Measurements from ENCODE around the gene ADD3.

ADD3 gene

DNA sequence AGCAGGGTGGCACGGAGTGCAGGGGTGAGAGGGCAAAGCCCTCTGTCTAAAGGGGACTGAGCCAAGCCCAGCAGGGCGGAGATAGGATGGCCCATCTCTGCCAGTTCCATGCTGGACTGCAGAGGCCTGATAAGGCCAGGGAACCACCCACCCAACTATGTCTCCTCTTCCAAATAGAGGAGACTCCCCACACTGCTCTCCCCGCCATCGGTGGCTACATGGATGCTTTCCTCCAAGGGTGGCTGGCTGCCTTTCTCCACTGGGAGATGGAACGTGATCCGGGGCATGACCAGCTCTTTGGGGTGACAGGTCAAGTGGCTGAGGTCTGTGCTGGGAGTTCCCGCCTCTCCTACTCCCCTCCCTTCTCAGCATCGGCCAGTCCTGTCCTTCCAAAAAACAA is 141.5 kb downstream of the ADD3 start:
- DNase-seq (ENCODE audit: low read depth in 3 of 3, low spot score in 1 of 3): no peak

DNA sequence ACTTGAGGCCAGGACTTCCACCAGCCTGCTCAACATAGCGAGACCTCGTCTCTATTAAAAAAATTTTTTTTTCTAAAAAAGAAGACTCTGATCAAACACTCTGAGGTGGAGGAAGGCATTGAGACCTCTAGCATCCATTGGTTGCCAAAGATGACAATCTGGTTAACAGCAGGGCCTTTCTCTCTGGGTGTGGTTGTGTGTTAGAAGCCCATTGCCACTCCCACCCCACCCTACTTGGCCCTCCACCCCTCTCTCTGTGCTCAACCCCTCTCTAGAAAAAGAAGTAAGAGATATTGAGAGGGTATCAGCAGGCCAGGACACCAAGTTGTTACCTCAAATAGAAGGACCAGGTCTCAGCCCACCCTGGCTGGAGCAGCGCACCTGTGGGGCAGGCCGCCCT is 142.3 kb downstream of the ADD3 start:
- DNase-seq (ENCODE audit: low read depth in 3 of 3, low spot score in 1 of 3): no peak

DNA sequence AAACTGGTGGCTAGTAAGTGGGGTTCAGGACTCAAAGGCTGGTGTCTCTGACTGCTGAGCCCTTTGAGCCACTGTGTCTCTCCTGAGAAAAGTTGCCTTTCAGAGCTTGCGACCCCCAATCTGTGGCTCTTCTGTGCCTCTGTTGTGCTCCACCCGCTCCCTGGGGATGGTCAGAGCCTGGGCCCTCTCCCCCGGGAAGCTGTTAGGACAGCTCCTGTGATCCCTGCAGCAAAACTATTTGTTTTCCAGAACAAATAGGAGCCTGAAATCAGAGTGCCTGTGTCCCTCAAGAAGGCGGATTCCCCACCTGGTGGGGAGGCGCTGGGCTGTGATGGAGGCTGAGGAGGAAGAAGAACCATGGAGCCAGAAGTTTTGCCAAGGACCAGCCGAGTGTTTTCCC is 143.2 kb downstream of the ADD3 start:
- DNase-seq (ENCODE audit: low read depth in 3 of 3, low spot score in 1 of 3): no peak

DNA sequence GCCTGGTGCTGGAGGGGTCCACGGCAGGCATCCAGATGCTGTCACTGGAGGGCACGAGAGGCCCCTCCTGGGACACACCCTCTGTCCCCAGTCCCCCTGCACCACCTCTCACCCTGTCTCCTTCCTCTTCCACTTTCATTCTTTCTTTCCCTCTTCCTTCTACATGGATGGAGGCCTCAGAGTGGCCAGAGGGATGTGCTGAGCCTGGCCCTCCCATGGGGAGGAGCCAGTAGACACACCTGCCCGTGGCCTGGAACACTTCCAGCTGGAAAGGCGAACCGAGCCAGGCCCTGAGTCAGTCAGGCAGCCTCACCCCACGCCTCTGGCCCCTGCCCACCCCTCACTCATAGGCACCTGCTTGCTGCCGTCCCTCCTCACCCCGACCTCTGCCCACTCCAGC is 143.7 kb downstream of the ADD3 start:
- no peak for DNase-seq (ENCODE audit: low read depth in 3 of 3, low spot score in 1 of 3)

DNA sequence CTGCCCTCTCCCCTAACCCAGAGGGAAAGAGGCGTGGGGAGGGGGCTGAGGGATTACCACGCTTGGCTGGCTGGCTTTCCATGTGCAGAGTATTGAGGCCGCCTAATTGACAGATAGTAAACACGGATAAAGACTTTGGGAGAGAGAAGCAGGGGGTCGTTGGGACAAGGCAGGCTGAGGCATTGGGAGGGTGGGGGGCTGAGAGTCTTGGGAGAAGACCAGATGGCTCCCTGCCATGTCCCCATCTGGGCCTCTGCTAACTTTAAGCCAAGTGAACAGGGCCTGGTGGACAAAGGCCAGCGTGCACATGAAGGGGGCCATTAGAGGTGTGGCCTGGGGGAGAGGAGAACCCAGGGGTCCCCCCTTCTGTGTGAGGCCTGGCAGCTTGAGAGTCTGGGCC is 144.2 kb downstream of the ADD3 start:
- no peak for DNase-seq (ENCODE audit: low read depth in 3 of 3, low spot score in 1 of 3)

DNA sequence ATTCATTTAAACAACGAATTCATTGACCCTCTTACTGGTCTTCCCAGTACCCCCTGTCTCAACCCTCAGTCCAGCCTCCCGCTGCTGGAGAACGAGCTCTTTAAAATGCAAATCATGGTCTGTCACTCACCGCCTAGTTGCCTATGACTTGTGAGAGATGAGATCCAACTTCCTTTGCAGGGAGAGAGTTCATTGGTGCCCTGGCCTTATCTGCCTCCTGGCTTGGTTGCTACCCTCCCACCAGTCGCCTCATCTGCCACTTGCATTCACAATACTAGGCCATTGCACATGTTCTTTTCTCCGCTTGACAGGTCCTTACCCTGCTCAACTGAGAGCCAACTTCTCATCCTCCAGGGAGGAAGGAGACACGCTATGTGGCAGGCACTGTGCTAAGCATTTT is 145.6 kb downstream of the ADD3 start:
- no peak for DNase-seq (ENCODE audit: low read depth in 3 of 3, low spot score in 1 of 3)

DNA sequence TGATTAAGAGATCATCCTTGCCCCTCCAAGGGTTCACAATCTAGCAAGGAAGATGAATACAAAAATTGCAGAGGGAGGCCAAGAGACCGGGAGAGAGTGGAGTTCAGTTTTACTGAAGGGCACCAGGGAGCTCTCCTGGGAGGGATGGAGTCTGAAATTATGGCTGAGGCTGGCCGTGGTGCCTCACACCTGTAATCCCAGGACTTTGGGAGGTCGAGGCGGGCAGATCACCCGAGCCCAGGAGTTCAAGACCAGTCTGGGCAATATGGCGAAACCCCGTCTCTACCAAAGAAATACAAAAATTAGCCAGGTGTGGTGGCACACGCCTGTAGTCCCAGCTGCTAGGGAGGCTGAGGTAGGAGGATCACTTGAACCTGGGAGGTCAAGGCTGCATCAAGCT is 148.3 kb downstream of the ADD3 start:
- no peak for DNase-seq (ENCODE audit: low read depth in 3 of 3, low spot score in 1 of 3)

DNA sequence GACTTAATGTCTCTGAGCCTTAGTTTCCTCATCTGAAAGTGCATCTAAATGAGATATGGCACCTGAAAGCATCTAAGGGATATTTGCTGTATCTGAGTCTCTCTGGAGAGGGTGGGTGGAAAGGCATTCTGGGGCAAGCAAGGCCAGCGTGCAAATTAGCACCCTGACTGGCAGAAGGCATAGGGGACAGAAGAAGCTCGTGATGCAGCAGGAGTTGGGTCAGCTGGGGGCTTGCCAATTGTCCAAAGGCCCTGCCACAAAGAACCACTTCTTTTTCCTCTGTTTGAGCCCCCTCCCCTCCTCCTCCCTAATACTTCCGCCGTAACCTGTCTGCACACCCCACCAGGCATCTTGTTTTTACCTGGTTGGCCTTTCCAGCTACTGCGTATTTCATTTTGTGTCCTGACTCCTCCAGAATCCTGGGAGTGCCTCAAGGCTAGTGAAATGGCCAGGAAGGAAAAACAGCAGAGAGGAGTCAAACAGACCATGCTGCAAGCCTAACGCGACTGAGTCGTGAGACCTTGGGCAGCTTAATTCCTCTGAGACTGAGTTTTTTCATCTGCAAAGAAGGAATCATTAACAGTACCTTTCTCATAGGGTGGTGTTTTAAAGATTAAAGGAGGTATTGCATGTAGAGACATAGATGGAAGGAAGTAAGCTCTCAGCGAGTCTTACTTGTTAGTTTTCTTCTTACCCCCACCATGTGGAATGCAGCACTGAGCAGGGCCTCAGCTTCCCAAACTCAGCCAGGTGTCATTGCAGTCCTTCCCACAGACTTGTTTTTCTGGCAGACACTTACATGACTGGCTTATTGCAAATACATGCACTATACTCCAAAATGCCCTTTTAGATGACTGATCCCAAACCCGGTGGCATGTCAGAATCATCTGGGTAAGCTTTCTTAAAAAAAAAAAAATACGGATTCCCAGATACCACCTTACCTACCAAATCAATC is 150.5 kb downstream of the ADD3 start:
- DNase-seq (ENCODE audit: low read depth in 3 of 3, low spot score in 1 of 3): no peak

DNA sequence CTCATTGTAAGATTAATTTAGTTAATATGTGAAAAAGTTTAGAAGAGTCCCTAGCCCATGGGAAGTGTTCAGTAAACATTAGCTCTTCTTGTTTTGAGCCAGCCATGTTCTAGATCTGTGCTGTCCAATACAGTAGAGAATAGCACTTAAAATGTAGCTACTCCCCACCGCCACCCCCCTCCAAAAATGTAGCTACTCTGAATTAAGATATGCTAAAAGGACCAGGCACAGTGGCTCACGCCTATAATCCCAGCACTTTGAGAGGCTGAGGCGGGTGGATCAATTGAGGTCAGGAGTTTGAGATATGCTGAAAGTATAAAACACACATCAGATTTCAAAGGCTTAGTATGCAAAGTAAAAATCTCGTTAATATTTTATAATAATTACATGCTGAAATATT is 152.3 kb downstream of the ADD3 start:
- no peak for DNase-seq (ENCODE audit: low read depth in 3 of 3, low spot score in 1 of 3)

DNA sequence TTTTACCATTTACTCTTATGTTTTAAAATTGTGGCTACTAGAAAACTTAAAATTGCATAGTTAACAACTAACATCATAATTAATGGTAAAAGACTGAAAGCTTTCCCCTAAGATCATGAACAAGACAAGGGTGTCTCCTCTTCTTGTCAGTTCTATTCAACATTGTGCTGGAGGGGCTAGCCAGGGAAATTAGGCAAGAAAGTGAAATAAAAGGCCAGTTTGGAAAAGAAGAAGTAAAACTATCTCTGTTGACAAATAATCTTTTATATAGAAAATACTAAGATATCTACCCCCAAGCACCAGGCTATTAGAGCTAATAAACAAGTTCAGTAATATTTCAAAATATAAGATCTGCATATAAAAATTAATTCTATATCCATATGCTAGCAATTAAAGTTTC is 152.7 kb downstream of the ADD3 start:
- no peak for DNase-seq (ENCODE audit: low read depth in 3 of 3, low spot score in 1 of 3)

DNA sequence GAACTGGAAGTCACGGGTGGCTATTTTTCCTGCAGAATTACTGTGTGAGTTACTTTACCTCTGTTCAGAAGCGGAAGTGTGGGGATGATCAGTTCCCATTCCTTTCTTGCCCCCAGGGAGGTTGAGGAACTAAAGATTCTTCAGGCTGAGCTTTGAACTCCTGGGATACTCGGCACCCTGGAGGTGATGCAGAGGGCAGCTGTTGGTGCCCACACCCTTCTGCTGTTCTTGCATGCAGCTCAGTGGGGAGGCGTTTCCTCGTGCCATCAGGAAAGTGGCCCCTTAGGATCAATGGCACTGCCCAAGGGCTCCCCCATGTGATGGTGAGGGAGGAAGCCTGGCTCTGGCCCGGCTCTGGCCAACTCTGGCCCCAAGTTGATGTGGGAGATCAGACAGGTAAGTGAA is 155.0 kb downstream of the ADD3 start:
- DNase-seq (ENCODE audit: low read depth in 3 of 3, low spot score in 1 of 3): no peak

DNA sequence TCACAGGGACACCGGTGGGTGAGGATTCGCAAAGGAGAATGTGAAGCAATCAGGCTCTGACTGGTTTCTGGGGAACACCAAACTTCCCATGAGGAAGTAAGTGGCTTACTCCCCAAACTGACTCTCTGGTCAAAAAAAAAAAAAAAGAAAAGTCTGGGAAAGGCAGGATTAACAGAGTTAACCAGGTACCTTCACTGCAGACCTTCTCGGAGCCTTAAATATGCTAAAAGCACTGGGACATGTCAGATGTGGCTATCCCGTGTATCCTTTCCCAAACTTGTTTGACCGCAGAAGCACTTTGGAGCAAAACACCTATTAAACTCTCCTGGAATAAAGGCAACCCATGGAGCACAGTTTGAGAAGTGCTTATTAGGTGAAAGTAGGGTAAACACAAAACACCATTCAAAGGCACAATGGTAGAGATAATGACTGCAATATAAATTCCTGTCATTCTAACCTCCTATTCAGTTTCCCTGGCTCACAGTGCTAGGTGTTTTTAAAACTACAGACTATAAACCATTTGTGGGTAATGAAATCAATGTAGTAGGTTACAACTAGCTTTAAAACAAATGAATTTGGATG is 155.5 kb downstream of the ADD3 start:
- DNase-seq (ENCODE audit: low read depth in 3 of 3, low spot score in 1 of 3): no peak

DNA sequence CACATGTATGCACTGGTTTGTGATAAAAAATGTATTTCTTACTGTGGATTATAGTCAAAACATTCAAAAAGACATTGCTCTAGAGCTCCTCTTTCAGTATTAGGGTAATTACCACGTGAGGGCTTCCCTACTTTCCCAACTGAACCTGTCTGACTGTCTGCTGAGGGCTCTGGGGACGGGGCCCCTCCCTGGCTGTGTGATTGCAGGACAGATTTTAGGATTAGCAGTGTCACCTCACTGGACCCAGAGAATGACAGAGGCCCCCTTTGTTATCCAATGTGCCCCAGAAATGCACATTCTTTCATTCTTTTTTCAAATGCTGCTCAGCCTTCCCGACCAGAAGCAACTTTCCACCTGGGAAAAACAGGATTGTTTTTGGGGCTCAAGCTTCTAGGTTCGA is 156.1 kb downstream of the ADD3 start:
- no peak for DNase-seq (ENCODE audit: low read depth in 3 of 3, low spot score in 1 of 3)

DNA sequence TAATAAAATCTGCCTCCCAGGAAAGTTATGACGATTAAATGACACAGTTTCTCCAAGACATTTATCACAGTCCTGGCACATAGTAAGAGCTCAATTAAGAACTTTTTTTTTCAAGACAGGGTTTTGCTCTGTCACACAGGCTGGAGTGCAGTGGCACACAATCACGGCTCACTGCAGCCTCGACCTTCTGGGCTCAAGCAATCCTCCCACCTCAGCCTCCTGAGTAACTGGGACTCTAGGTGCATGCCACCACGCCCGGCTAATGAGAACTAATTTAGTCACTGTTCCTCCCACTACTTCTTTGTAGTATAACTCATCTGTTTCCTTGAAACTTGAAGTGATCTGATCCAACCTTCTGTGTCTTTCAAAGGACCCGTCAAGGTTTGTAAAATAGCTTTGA is 157.5 kb downstream of the ADD3 start:
- no peak for DNase-seq (ENCODE audit: low read depth in 3 of 3, low spot score in 1 of 3)

DNA sequence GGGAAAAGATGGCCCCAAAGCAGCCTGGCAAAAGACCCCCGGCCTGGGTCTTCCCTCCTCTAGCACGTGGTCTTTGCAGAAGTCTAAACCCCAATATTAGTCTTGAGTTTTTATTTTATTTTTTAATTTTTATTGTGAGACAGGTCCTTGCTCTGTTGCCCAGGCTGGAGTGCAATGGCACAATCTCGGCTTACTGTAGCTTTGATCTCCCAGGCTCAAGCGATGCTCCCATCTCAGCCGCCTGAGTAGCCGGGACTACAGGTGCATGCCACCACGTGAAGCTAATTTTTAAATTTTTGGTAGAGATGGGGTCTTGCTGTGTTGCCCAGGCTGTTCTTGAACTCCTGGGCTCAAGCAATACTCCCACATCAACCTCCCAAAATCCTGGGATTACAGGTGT is 159.4 kb downstream of the ADD3 start:
- DNase-seq (ENCODE audit: low read depth in 3 of 3, low spot score in 1 of 3): no peak

DNA sequence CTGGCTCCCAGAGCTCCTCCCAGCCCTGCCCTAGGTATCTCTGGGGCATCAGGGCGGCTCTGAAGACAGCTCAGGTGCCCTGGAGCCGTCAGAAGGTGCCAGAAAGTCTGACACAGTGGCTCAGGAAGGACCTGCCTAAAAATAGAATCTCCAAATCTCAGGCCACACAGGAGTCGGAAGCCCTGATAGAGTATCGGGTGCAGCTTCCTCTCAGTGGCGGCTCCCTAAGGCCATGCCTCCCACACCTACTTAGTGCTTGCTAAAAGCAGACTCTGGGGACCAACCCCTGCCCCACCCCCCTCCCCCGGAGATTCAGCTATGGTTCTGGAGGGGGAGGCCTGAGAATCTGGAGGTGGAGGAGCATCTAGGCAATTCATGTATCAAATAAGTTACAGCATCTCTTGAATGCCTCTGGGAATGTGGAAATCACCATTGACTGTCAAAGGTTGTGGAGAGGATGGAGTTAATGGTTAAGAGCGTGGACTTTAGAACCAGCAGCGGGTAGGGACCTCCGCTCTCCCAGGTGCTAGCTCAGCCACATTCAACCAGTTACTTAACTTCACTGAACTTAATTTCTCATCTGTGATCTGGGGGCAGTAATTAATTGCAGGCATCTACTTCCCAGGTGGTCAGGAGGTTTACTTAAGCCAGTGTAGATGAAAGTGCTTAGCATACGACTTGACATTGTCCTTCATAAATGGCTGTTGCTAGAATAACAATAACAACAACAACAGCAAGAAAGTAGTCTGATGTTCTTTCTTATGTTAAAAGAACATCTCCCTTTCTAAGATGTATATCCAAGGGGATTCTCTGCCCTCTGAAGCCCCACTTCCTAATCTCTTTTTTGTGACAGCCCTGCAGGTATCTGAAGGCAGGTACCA is 161.1 kb downstream of the ADD3 start:
- no peak for DNase-seq (ENCODE audit: low read depth in 3 of 3, low spot score in 1 of 3)

DNA sequence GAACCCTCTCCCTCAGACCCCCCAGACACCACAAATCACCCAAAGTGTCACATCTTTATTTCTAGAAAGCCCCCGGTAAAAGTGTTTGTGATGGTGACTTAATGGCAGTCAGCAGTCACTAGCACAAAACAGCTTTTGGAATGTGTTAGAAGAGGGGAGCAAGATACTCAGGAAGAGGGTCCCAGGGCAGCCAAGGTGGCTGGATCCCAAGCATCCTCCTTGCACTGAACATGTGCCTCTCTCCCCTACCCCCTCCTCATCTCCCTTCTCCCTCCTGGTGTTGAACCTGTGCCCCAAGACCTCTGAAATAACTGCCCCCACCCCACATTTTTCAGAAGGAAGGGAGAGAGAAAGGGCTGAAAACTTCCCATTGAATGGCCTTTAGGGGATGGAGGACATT is 161.8 kb downstream of the ADD3 start:
- DNase-seq (ENCODE audit: low read depth in 3 of 3, low spot score in 1 of 3): no peak

DNA sequence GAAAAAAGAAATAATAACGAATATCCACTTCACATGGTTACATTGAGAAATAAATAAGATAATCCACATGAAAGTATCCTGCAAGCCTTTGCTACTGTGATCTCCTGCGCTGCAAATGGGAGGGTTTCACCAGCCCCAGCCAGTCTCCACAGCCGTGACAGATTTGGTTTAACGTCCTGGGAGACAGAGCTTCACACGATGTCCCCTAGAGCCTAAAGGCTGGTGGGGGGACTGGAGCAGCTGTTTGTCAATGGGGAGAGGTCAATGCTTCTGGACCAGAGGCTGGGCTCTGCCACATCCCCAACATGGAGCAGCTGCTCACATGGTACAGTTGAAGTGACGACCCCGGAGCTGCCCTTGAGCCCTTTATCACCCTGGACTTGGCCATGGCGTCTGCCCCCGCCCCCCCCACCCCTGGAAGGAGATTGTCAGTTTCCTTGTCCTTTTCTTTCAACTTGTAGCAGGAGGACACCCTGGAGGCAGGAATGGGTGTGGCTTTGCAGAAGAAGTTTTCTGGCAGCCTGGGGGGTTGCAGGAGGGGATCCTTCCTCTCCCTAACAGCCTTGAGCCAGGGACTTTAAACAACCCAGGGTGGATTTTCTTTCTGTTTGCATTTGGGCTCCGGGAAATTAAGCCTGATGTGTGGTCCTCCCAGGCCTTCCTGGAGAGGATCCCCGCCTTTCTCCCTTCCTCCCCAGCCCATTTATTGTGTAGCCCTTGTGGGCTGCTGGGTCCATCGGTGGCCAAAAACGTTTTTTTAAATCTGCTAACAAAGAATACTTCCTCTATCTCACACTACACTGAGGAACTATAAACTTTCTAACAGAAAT is 162.6 kb downstream of the ADD3 start:
- no peak for DNase-seq (ENCODE audit: low read depth in 3 of 3, low spot score in 1 of 3)

DNA sequence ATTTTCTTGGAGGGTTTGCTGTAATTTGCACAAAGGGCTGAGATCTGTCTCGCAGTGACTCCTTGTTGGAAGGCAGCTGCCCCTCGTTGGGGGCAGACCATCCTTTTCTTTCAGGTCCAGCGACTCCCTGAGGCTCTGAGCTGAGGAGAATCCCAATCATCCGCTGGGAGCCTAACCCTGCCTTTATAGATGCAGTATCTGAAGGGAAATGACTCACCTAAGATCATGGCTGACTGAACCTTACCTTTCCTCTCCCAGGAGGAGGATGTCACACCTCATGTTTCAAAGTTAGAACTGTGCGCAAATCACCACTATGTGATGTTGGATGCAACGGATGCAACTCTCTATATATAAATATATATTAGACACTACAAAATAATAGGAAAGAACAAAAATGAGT is 163.2 kb downstream of the ADD3 start:
- DNase-seq (ENCODE audit: low read depth in 3 of 3, low spot score in 1 of 3): no peak

DNA sequence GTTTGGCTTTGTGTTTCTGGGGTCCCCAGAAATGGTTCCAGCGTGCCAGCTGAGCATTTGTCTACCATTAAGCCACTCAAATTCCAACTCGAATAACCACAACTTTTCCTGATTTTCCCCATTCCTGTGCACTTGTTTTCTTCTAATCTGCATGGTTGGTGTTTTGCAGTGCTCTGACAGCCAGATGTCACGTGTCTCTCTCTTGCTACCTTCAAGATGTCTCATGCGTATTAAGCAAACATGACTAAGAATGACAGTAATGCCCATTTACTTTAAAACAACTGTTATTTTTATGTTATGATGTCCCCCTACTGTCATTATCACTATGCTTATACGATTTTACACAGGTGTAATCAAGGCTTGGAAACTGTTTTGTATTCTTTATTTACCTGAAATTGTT is 164.4 kb downstream of the ADD3 start:
- no peak for DNase-seq (ENCODE audit: low read depth in 3 of 3, low spot score in 1 of 3)

DNA sequence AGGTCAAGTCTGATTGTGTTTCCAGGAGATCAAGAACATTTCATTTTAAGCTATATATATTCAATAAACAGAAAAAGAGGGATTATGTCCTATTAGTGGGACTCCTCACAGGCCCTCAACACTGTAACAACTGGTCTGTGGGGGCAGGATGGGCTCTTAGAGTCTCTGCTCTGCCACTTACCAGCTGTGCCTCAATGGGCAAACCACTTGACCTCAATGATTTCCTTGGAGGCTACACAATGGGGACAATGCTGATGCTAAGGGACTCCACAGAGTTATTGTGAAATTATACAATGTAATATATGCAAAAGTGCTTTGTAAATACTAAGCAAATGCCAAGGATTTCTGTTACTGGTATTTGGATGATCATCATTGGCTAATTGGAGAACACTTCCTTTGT is 166.4 kb downstream of the ADD3 start:
- no peak for DNase-seq (ENCODE audit: low read depth in 3 of 3, low spot score in 1 of 3)
